ENCODE measurements around the gene PLD1.
"Not testable (repeated sequence)": the region's sequence is repeated elsewhere in the genome, so short reads cannot be mapped to it uniquely, and the experiment has no call there.

Gene PLD1

GRCh38 chr3:171746320-171747222 is 63.7 kb downstream of the PLD1 start:
- DNase-seq (ENCODE audit: low read depth in 1 of 2, low spot score in 1 of 2): not testable (repeated sequence)

- no peak for DNase-seq (ENCODE audit: low read depth in 1 of 2, low spot score in 1 of 2)
Measured at GRCh38 chr3:171745577-171746319, 64.5 kb downstream of the PLD1 start.

DNA sequence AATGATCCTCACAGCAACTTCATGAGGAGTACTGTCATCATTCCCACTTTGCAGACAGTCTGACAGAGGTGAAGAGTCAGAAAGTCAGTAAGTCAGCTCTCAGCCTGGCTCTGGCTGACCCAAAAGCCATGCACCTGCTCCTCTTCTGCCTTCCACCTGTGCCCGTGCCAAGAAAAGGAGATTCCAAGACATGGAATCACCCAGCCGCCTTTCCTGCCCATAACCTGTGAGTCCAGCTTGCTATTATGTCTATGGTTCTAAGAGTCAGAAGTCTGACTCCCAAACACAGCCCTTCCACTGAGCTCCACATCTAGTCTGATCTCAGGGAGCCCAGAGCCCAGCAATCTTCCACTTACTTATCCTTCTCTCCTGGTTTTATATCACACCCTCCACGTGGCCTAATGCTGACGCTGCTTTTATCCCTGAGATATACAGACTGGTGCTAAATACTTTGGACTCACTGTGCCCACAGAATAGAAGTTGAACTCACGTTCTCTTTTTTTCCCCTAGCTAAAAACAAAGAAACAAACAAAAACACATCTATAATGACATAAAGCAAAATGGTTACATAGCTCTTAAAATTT is 66.0 kb downstream of the PLD1 start:
- no peak for DNase-seq (ENCODE audit: low read depth in 1 of 2, low spot score in 1 of 2)

DNA sequence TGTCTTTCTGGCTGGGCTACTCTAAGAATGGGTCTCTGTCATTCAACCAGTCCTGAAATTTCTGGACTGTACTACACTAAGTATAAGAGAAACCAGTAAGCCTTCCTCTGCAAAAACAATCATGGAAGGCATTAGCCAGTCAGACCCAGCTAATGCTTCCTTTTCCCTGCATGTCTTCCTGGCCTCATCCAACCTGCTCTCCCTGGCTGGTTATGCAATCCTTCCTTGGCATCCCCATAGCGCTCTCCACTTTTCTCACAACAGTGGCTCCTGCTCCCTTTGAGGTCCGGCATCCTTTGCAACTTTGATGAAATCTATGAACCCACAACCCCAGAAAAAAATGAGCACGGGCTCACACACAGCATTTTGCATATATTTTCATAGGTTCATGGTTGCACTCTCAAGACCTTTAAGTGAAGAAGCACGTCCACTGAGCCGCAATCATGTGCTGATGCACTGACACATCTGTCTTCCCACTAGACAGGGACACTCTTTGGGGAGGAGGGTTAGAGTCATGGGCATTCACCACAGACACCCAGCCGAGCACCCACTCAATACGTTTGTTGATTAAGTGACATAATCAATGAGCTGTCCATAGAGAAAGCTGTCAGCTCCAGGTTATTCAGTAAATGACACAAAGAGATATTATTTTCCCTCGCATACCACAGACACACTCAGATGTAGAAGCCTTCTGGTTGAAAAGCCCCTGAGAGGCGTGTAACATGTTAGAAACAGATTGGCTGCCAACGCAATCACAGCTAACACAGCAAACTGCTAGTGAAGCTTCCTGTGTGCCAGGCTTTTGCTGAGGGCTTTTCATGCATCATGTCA is 66.7 kb downstream of the PLD1 start:
- no peak for DNase-seq (ENCODE audit: low read depth in 1 of 2, low spot score in 1 of 2)

GRCh38 chr3:171741377-171741776 is 68.9 kb downstream of the PLD1 start:
- no peak for DNase-seq (ENCODE audit: low read depth in 1 of 2, low spot score in 1 of 2)

DNA sequence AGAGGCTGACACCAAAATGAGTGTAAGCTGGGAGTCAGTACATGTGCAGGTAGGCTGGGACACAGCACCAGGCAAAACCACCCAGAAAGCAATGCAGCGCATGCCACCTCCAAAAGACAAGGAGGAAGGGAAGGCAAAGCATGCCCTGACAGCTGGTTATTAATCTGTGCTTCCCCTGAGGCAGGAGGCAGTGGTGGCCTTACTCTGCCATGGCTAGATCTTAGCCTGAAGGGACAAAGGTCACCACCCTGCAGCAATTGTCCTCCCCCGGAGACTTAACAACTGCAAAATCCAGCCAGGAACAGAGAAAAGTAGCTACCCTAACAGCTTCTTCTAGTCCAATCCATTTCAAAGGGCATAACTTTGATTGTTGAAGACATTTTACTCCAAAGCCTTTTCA is 73.7 kb downstream of the PLD1 start:
- DNase-seq (ENCODE audit: low read depth in 1 of 2, low spot score in 1 of 2): no peak

- DNase-seq (ENCODE audit: low read depth in 1 of 2, low spot score in 1 of 2): no peak
Measured at GRCh38 chr3:171733561-171733960, 76.7 kb downstream of the PLD1 start.

DNA sequence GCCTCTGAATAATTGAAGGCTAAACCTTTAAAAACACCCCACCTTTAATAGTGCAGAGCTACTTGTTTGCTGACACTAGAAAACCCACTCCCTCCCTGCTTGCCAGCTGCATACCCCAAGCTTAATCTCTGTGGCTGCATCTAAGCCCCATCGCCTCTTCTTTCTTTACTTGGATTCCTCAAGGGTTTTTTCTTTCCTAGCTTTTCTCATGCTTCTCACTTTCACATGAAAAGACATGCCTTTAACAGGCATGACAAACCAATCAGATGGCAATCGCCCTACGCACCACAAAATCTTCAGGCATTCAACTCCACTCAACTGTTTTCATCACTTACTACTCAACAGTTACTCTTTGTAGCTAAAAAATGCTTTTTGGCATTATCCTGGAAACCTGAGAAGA is 77.5 kb downstream of the PLD1 start:
- DNase-seq (ENCODE audit: low read depth in 1 of 2, low spot score in 1 of 2): no peak

DNA sequence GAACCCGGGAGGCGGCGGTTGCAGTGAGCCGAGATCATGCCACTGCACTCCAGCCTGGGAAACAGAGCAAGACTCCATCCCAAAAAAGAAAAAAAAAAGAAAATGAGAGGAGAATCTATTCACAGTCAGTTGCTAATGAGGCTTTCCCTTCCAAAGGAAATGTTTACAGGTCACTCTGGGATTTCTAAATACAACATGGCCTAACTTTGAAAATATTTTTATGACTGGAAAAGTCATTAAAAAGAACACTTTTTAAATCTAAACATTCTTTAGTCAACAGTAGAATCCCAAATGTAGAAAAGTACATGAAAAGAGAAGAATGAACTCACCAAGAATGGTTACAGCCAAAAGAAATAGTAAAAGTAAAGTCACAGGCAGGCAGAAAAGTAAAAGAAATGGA is 78.6 kb downstream of the PLD1 start:
- DNase-seq (ENCODE audit: low read depth in 1 of 2, low spot score in 1 of 2): no peak

DNA sequence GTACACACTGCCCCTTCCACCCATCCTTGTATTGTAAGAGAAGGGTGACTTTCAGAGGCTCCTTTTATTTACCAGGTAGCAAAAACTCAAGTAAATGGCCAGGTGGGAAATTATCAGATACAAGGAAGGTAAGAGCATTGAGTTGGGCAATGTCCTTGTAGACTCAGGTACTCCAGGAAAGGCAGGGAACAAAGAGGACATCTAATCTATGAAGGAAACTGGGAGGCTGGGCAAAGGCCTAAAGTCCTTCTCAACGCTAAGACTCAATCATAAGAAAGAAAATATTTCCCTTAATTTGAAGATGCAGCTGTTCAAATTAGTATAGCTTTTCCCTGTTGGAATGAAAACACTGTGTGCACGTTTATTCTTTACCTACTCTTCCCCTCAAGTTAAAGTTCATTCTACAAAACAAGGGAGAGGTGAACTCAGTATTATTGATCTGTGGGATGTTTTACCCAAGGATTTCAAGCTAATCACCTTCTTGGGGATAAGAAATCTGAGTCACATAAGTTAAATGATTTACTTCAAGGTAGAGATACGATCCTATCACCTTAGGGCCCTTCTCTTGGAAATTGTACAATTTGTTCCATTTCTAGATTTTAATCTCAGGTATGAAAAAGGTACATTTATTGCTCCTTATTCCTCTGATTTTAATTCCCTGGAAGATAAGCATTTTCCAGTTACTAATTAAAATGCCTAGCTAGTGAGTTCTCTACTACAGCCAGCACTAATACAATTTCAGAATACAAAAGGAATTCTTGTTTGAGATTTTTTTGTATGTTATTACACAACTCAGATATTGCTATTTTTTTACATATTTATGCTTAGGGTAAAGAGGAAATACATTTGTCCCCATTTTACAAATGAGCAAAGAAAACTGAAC is 80.6 kb downstream of the PLD1 start:
- DNase-seq (ENCODE audit: low read depth in 1 of 2, low spot score in 1 of 2): no peak

DNA sequence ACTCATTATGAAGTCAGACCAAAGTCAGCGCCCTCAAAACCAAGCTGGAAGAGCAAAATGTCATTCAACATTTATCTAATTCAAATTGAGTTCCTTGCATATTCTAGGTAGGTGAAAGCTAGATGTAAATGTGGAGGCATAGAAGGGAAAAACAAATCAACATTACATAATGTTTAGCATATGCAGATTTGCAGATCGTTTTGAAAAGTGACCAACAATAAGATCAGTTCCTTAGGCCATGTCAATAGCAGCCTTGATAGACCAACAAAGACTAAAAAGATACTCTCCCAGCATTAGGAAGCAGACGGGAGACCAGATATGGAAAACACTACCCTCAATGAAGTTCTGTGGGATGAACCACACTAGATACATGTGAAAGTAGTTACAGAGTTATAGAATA is 83.0 kb downstream of the PLD1 start:
- no peak for DNase-seq (ENCODE audit: low read depth in 1 of 2, low spot score in 1 of 2)

DNA sequence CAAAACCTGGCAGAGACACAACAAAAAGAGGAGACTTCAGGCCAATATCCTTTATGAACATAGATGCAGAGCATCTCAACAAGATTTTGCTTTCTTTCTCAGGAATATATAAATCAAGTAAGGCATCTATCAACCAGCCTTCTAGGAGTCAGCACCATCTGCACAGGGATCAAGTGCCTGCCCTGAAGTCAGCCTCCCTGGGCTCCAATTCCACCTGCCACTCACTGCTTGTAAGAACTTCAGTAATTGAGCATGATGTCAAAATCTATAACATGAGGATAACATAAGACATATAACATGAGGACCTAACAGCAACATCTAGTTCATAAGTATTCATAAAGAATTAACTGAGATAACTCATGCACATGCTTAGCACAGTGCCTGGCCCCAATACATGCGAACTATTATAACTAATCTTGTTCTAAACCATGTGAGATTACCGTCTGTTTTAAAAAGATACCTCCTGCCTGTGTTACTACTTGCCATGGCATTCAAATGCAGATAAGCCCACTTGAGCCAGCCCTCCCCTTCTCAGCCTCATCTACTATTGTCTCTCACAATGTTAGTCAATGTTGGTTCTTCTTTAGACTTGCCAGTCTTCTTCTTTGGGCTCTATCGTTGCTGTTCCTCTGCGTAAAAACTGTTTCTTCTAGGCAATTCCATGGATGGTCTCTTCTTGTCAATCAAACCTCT is 91.6 kb downstream of the PLD1 start:
- no peak for DNase-seq (ENCODE audit: low read depth in 1 of 2, low spot score in 1 of 2)

DNA sequence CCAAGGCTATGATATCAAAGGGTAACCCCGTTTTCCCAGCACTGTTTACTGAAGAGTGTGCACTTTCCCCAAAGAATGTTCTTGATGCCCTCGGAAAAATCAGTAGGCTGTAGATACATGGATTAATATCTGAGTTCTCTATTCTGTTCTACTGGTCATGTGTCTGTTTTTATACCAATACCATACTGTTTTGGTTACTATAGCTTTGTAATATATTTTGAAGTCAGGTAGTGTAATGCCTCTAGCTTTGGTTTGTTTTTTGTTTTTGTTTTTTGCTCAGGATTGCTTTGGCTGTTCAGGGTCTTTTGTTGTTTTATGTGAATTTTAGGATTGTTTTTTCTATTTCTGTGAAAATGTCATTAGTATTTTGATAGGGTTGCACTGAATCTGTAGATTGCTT is 95.1 kb downstream of the PLD1 start:
- DNase-seq (ENCODE audit: low read depth in 1 of 2, low spot score in 1 of 2): no peak

DNA sequence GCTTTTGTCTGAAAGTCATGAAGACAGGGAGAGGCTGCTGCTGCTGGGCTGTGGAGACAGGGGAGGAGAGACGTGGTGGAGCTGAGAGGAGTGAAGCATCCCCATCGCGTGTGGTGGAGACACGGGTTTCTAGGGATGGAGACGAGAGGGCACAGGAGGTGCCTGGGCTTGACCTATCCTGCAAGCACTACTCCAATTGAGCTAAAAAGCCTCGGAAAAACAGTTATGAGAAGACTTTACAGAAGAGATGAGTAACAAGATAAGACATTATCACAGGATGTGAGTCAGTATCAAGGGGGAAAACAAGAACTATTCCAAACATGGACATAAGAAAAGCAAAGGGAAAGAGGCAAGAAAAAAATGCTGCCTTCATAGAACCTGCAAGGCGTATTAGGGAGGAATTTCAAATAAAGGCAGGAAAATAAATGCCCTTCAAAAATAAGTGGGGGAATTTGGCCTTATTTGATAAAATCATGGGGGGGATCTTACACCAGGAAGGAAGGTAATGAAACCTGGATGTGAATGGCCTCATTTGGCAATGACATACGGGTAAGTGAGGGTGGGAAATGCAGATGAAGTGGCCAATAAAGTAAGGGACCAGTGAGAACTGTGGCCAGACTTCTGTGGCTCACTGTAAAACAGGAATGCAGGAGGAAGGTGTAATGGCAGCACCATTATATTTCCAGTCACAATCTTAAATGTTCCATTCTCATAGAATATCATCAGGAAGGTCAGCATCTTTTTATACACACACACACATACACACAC is 97.9 kb downstream of the PLD1 start:
- DNase-seq (ENCODE audit: low read depth in 1 of 2, low spot score in 1 of 2): no peak

GRCh38 chr3:171711461-171712170 is 98.7 kb downstream of the PLD1 start:
- DNase-seq (ENCODE audit: low read depth in 1 of 2, low spot score in 1 of 2): no peak

GRCh38 chr3:171710359-171710758 is 99.9 kb downstream of the PLD1 start:
- DNase-seq (ENCODE audit: low read depth in 1 of 2, low spot score in 1 of 2): no peak

DNA sequence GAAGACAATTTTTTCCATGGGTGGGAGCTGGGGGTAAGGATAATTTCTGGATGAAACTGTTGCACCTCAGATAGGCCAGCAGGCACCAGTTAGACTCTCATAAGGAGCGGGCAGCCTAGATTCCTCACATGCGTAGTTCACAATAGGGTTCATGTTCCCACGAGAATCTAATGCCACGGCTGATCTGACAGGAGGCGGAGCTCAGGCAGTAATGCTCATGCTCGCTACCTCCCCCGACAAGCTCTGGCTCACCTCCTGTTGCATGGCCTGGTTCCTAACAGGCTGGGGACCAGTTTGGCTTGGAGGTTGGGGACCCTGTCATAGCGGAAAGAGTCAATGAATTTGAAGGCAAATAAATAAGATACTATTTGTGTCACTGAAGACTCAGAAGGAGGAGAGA is 105.5 kb downstream of the PLD1 start:
- DNase-seq (ENCODE audit: low read depth in 1 of 2, low spot score in 1 of 2): no peak

DNA sequence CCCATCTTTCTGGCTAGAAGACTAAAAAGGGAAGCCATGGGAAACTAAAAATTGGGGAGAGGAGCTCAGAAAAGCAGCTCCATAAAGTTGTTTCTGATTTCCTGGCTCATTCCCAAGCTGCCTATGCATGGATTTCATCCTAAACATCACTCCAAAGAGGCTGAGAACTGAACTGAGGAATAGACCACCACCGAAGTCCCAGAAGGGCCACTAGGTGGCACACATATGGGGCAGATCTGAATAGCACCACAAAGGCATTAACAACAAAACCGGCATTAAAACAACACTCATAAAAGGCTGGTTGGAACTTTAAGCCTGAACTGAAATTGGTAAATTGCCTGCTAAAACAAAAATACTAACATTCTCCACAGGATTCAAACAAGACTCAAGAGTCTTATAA is 106.3 kb downstream of the PLD1 start:
- DNase-seq (ENCODE audit: low read depth in 1 of 2, low spot score in 1 of 2): no peak

Measured in activated T-helper 1 cell treated with anti-CD3 and anti-CD28 coated beads, Interleukin-2, amount 50 U/mL, for 16 hours (primary cell).